Activated B cell treated with CpG ODN at 0.5 μM for 24 hours (primary cell): ENCODE data around the gene YY1. TPM values are rescaled to one million over a fixed set of nuclear protein-coding genes. Genes with fewer than 3 reads are reported as not detected.
A peak's percentile ranks its signal among the peaks of the same experiment; 100 is the strongest.
"Not testable (repeated sequence)": the region's sequence is repeated elsewhere in the genome, so short reads cannot be mapped to it uniquely, and the experiment has no call there.

Experiments used
- ATAC-seq: fragments of 200-7000 bp; cut with Tn5 transposase; one replicate; pipeline ENCODE4 v1.10.0; 2021; ENCODE audit warnings: low read depth, mild to moderate bottlenecking, moderate library complexity
- CTCF ChIA-PET: fragments of 350-600 bp; sonication (Branson Sonifier 250); formaldehyde crosslinking; loops from one replicate; lab custom pipeline; 2021; ENCODE audit warnings: antibody characterized with exemption; lab: Charles Lee
- POLR2A ChIA-PET: fragments of 350-600 bp; sonication (Branson Sonifier 250); formaldehyde crosslinking; loops from one replicate; lab custom pipeline; 2021; ENCODE audit warnings: antibody characterized with exemption; lab: Charles Lee
- DNase-seq: peaks from one replicate; pipeline ENCODE4 v3.0.0; 2022
- H3K27ac Mint-ChIP-seq: one replicate; pipeline ENCODE4 v1.8.0; 2020; ENCODE audit warnings: mixed read lengths
- H3K27me3 Mint-ChIP-seq: one replicate; pipeline ENCODE4 v1.8.0; 2021; ENCODE audit warnings: mixed read lengths
- H3K36me3 Mint-ChIP-seq: one replicate; pipeline ENCODE4 v1.8.0; 2021; ENCODE audit warnings: low read depth, mixed read lengths
- H3K4me1 Mint-ChIP-seq: one replicate; pipeline ENCODE4 v1.8.0; 2021; ENCODE audit warnings: mixed read lengths
- H3K4me3 Mint-ChIP-seq: one replicate; pipeline ENCODE4 v1.8.0; 2020; ENCODE audit warnings: mild to moderate bottlenecking, mixed read lengths
- H3K9me3 Mint-ChIP-seq: one replicate; pipeline ENCODE4 v1.8.0; 2020; ENCODE audit warnings: mixed read lengths
- CTCF ChIP-seq: fragments of 200-600 bp; IDR thresholded peaks from one replicate; pipeline ENCODE4 v1.8.0; 2022; ENCODE audit warnings: antibody characterized with exemption, mild to moderate bottlenecking
- intact Hi-C: fragments of 100-400 bp; cut with micrococcal nuclease; formaldehyde crosslinking; loops from one replicate; pipeline ENCODE4 v1.15.1; 2024
- total RNA-seq: library from RNA; stranded (reverse); gene quantifications from 2 replicates; pipeline ENCODE4 v1.2.3, GENCODE V29; 2022

The YY1 gene
- total RNA-seq, 1 donor from 2014 or later, result 72.6 TPM

- intact Hi-C loops, result loop anchor here (2.0 to 10.0 kb wide), 3 partner anchors 67 to 703 kb away; partner anchors contain the start of genes CCDC85C and EVL
- no peaks in the 10 kb centered on the region for H3K36me3 Mint-ChIP-seq
- no peak overlapping the region for H3K27ac Mint-ChIP-seq
- H3K9me3 Mint-ChIP-seq, result no peaks in the 10 kb centered on the region
- ATAC-seq (no peak), DNase-seq (no peak)
- H3K4me1 Mint-ChIP-seq, result peaks cover 34% of the 10 kb centered on the region
- TF ChIP-seq CTCF, result no peak
- H3K4me3 Mint-ChIP-seq, result peak overlapping the region; percentile 86
- CTCF ChIA-PET, result no interaction called here
- H3K27me3 Mint-ChIP-seq, result no peaks in the 10 kb centered on the region
- POLR2A ChIA-PET, result interaction anchor here (0.5 kb wide), 1 partner anchor 64 kb away, joined by 11 read pairs; no protein-coding TSS in a partner anchor
Measured at GRCh38 chr14:100307766-100308426, 69.0 kb downstream of the YY1 start.

- H3K36me3 Mint-ChIP-seq, ATAC-seq, H3K9me3 Mint-ChIP-seq, DNase-seq, H3K27me3 Mint-ChIP-seq, H3K27ac Mint-ChIP-seq, H3K4me3 Mint-ChIP-seq, CTCF ChIA-PET: not testable (repeated sequence)
- H3K4me1 Mint-ChIP-seq, result peaks cover 34% of the 10 kb centered on the region
- intact Hi-C loops, result loop anchor here (5.0 to 10.0 kb wide), 2 partner anchors 241 to 704 kb away; partner anchors contain the start of genes CCDC85C and EVL
- POLR2A ChIA-PET, result interaction anchor here (0.5 kb wide), 1 partner anchor 65 kb away, joined by 11 read pairs; no protein-coding TSS in a partner anchor
Measured at GRCh38 chr14:100308427-100308792, 69.5 kb downstream of the YY1 start.

GRCh38 chr14:100309028-100309737 is 70.2 kb downstream of the YY1 start:
- intact Hi-C loops, result loop anchor here (5.0 to 10.0 kb wide), 2 partner anchors 242 to 704 kb away; partner anchors contain the start of genes CCDC85C and EVL
- no peak for DNase-seq
- POLR2A ChIA-PET, result interaction anchor here (1.0 kb wide), 1 partner anchor 66 kb away, joined by 4 read pairs; a partner anchor contains a TSS
- TF ChIP-seq CTCF, result no peak
- H3K27me3 Mint-ChIP-seq, result no peaks in the 10 kb centered on the region
- CTCF ChIA-PET, result interaction anchor here (0.6 kb wide), 1 partner anchor 24 kb away, joined by 3 read pairs; no protein-coding TSS in a partner anchor
- no peak overlapping the region for H3K4me3 Mint-ChIP-seq
- no peaks in the 10 kb centered on the region for H3K9me3 Mint-ChIP-seq
- H3K4me1 Mint-ChIP-seq, result peaks cover 34% of the 10 kb centered on the region
- no peak for ATAC-seq
- no peaks in the 10 kb centered on the region for H3K36me3 Mint-ChIP-seq
- H3K27ac Mint-ChIP-seq, result no peak overlapping the region

- ATAC-seq, result peak; percentile 74
- H3K27ac Mint-ChIP-seq, result peak overlapping the region; percentile 57
- CTCF ChIA-PET, result interaction anchor here (1.6 kb wide), 1 partner anchor 27 kb away, joined by 5 read pairs; no protein-coding TSS in a partner anchor
- H3K27me3 Mint-ChIP-seq, intact Hi-C loops, DNase-seq, H3K9me3 Mint-ChIP-seq, H3K36me3 Mint-ChIP-seq: not testable (repeated sequence)
- POLR2A ChIA-PET, result interaction anchor here (0.8 to 1.2 kb wide), 3 partner anchors 15 to 119 kb away, joined by 3 read pairs; no protein-coding TSS in a partner anchor
- peak overlapping the region; percentile 52 for H3K4me3 Mint-ChIP-seq
- H3K4me1 Mint-ChIP-seq, result peaks cover 24% of the 10 kb centered on the region
Measured at GRCh38 chr14:100312110-100312876, 73.3 kb downstream of the YY1 start.

DNA sequence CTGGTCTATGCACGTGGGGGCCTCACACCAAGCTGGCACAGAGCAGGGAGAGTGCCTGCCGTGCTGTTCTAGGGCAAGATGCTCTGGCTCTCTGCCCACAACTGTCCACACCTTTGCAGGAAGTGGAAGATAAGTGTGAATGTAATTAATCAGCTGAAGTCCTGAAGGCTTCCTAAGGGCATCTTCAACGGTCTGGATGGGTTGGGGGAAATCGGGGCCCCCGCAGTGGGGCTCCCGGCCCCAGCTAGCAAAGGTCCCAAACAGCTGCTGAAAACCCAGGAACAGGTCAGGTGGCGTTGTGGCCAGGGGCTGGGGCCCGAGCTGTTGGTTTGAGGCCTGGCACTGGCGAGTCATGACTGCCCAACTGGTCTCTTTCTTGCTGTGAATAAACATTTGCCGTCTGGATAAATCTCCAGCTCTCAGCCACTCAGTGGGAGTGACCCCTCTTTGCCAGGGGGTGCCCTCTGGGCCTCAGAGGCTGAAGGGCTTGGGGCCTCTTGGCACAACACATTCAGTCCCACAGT is 74.0 kb downstream of the YY1 start:
- no peaks in the 10 kb centered on the region for H3K9me3 Mint-ChIP-seq
- ChIA-PET CTCF (interaction anchor here (1.6 kb wide), 1 partner anchor 28 kb away, joined by 5 read pairs; no protein-coding TSS in a partner anchor), POLR2A (interaction anchor here (0.8 to 1.2 kb wide), 4 partner anchors 10 to 120 kb away, joined by 3 read pairs; no protein-coding TSS in a partner anchor)
- intact Hi-C loops, result no loop called here
- H3K27ac Mint-ChIP-seq, result peak overlapping the region; percentile 57
- ATAC-seq (no peak), DNase-seq (no peak)
- H3K27me3 Mint-ChIP-seq, result no peaks in the 10 kb centered on the region
- no peak for TF ChIP-seq CTCF
- no peak overlapping the region for H3K4me3 Mint-ChIP-seq
- peaks cover 22% of the 10 kb centered on the region for H3K4me1 Mint-ChIP-seq
- H3K36me3 Mint-ChIP-seq, result no peaks in the 10 kb centered on the region
